ENCODE data around the gene GPATCH8.
A peak's percentile ranks its signal among the peaks of the same experiment; 100 is the strongest.
"Not testable (repeated sequence)": the region's sequence is repeated elsewhere in the genome, so short reads cannot be mapped to it uniquely, and the experiment has no call there.

Gene GPATCH8

DNA sequence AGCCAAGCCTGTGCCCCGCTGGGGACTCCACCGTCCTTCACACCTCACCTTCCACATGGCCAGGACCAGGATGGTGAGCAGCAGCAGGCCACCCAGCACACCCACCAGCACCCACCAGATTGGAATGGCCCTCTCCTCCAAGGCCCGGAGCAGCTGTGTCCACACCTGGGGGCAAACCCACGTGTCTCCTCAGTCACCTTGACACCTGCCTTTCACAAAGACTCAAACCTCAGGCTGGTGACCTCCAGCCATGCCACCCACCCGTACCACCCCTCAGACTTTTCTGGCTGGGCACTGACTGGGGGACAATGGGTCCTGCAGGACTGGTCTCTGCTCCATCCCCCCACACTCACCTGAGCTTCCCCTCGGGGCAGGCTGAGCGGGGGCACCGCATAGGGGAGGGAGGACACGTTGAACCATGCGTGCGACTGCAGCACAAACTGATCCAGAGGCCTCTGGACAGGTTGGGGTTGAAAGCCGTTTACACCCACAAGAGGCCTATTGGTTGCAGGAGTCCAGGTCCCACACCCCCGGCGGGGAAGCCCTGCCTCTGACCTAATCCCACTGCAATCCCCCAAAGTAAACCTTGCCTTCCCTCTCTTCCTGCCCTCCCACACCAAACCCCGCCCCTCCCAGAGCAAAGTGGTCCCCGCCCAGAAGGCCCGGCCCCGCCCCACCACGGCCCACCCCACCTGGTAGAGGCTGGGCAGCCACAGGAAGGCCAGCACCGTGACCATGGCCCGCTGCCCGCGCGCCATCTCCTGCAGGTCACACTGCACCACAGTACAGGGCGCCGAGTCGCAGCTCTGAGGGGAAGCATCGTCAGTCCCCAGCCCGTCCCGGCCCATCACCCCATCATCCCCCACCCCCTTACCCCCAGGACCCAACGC, 128.7 kb downstream of the GPATCH8 start:
- DNase-seq (ENCODE audit: low spot score): no peak

GRCh38 chr17:44372036-44372435, 131.2 kb downstream of the GPATCH8 start:
- DNase-seq (ENCODE audit: low spot score): no peak

DNA sequence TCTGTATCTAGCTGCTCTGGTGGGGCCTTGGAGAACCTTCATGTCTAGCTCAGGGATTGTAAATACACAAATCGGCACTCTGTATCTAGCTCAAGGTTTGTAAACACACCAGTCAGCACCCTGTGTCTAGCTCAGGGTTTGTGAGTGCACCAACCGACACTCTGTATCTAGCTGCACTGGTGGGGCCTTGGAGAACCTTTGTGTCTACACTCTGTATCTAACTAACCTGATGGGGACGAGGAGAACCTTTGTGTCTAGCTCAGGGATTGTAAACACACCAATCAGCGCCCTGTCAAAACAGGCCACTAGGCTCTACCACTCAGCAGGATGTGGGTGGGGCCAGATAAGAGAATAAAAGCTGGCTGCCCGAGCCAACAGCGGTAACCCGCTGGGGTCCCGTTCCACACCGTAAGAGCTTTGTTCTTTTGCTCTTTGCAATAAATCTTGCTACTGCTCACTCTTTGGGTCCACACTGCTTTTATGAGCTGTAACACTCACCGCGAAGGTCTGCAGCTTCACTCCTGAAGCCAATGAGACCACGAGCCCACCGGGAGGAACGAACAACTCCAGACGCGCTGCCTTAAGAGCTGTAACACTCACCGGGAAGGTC, 133.7 kb downstream of the GPATCH8 start:
- not testable (repeated sequence) for DNase-seq (ENCODE audit: low spot score)

DNA sequence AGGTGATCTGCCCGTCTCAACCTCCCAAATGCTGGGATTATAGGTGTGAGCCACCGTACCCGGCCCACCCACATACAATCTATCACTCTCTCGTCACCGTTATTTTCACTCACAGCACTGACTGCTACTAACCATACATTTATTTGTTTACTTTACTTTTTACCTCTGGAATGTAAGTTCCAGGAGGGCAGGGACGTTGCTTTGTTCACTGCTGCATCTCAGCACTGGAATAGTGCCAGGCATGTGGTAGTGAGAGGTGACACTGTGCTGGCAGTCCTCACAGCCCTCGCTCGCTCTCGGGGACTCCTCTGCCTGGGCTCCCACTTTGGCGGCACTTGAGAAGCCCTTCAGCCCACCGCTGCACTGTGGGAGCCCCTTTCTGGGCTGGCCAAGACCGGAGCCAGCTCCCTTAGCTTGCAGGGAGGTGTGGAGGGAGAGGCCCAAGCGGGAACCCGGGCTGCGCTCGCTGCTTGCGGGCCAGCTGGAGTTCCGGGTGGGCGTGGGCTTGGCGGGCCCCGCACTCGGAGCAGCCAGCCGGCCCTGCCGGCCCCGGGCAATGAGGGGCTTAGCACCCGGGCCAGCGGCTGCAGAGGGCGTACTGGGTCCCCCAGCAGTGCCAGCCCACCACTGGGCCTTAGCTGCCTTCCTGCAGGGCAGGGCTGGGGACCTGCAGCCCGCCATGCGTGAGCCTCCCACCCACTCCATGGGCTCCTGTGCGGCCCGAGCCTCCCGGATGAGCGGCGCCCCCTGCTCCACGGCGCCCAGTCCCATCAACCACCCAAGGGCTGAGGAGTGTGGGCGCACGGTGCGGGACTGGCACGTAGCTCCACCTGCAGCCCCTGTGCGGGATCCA, 134.6 kb downstream of the GPATCH8 start:
- DNase-seq (ENCODE audit: low spot score): not testable (repeated sequence)

DNA sequence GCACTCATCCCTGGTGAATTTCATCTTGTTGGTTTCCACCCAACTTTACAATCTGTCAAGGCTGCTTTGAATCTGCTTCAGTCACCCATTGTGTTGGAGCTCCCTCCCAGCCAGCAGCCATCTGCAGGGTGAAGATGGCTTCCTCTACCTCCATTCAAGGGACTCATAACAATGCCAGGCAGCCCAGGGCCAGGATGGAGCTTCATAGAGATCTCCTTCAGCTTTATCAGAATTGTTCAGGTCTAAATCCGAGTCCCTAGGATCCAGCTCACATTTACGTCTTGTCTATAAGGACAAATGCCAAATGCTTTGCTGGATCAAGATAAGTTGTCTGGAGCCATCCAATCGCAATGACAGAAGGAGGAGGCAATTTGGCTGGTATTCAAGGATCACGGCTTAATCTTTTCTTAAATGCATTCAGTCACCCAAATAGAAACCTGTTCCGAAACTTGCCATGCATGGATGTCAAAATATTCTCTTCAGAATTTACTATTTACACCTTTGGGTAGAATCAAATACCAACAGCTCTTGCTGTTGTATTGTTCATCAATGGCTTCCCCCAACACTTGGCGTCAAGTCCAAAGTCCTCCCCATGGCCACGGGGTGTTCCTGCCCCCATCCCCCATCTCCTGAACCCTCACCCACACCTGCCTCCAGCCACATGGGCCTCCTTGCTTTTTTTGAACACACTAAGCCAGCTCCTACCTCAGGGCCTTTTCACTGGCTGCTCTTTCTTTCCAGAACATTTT, 135.8 kb downstream of the GPATCH8 start:
- no peak for DNase-seq (ENCODE audit: low spot score)

DNA sequence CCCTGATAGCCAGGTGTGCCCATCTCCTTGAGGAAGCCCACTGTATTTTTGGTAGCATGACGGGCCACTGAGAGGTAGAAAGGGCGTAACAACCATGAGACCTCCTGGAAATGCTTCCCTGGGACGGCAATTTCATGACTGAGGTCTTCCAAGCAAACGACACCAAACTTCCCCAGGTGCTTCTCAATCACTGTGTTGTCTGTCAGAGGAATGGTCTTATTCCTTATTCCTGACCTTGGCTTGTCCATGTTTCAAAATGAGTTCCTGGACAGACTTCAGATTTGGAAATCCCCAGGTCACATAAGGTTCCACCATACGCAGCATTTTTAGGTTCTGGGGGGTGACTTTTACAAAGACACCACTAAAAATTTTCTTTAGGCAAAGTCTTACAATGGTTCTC, 138.2 kb downstream of the GPATCH8 start:
- not testable (repeated sequence) for DNase-seq (ENCODE audit: low spot score)

DNA sequence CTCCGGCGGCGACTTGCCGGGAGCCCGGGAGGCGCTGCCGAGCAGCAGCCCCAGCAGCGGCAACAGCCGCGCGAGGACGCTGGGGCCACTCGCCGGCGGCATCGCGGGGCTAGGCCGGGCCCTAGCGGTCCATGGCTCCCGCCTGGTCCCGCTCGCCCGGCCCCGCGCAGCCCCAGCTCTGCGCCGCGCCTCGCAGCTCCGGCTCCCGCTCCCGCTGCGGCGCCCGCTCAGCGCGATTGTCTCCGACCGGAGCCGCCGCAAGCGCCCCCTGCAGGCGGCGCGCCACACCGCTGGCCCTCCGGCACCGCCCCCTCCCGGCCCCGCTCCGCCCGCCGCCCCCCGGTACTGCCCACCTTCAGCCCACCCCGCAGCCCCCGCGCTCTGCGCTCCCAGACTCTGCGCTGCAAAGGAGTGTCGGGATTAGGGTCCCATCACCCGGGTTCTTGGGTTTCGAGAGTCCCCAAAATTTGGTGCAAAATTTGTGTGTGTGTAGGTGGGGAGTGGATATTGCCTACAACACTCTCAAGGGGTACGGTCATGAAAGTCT, 139.5 kb downstream of the GPATCH8 start, which contains the start of gene FAM171A2:
Gene FAM171A2 (minus strand): TSS at position 241 of the 547 bp plus-strand sequence. CDS start 139 bp downstream, at position 102.
- DNase-seq (ENCODE audit: low spot score): peak; percentile 85

DNA sequence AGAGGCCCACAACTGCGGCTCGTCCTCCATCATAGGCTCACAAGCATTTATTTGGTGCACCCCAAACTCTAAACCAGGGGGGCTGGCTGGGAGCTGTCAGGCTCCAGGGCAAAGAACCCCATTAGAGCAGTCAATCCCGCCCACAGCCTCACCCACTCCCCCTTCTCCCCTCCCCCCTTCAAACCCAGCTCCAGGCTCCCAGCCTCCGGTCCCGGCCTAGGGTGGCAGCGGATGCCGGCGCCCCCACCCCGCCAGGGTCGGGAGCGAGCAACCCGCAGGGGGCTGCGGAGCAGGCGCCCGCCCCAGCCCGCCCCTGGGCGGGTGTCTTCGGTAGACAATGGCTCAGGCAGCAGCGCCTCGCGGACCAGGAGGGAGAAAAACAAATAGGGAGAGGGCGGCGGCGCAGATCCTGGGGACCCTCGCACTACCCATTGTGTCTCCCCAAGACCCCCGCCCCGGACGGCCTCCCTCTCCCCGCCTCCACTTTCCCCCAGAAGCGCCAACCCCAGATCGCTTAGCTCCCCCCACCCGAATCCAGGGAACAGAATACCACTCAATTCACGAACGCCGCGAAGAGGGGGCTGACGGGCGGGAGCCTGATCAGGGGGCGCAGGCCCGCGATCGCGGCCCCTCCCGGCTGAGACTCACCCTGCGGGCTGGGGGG, 140.1 kb downstream of the GPATCH8 start:
- DNase-seq (ENCODE audit: low spot score): peak; percentile 73

GRCh38 chr17:44362459-44362948, 140.7 kb downstream of the GPATCH8 start:
- DNase-seq (ENCODE audit: low spot score): no peak

- DNase-seq (ENCODE audit: low spot score): no peak
Observed at GRCh38 chr17:44361292-44362260, 141.6 kb downstream of the GPATCH8 start.

- no peak for DNase-seq (ENCODE audit: low spot score)
Observed at GRCh38 chr17:44360826-44361225, 142.4 kb downstream of the GPATCH8 start.

GRCh38 chr17:44360144-44360533, 143.1 kb downstream of the GPATCH8 start:
- DNase-seq (ENCODE audit: low spot score): no peak

DNA sequence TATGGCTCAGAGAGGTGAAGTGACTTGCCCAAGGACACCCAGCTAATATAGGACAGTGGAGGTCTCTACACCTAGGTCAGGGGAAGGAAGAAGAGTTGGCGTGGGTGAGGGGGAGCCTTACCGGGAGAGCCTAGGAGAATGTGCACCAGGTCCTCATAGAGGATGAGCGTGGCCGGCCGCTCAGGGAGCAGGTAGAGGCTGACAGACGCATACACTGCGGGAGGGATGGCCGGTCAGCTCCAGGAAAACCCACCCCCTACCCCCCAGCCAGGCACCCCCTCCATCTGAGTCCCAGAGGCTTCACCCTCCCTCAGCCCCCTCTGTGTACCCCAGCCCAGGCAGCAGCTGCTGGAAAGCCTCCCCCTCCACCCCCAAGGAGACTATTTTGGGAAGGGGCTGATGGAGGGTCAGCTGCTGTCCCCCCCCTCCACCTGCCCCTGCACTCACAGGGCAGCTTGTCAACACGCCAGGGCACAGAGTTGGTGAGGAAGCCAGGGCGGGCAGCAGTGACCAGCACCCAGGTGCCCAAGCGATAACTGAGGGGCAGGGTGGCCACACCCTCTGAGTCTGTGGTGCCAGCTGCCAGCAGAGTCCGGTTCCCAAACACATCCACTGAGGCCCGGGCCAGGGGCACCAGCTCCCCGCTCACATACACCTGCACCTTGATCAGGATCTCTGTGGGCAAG, 143.6 kb downstream of the GPATCH8 start:
- DNase-seq (ENCODE audit: low spot score): no peak

- DNase-seq (ENCODE audit: low spot score): no peak
Observed at GRCh38 chr17:44359006-44359405, 144.2 kb downstream of the GPATCH8 start.

- DNase-seq (ENCODE audit: low spot score): no peak
Observed at GRCh38 chr17:44358066-44358465, 145.1 kb downstream of the GPATCH8 start.

DNA sequence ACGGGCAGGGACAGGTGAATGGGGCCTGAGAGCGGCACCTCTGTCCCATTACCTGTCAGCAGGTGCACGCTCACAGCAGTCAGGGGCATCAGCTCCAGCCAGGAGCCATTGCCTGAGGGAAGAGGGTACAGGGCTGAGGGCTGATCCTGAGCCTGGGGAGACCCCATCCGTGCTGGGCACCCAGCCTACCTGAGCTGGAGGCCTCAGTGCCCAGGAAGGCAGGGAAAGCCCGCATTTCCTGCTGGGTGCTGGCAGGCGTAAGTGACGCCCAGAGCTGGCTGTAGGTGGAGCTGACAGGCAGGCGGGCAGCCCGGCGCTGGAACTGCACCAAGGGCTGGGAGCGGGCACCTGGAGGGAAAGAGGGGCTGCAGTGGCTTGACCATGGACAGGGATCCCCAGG, 147.0 kb downstream of the GPATCH8 start:
- no peak for DNase-seq (ENCODE audit: low spot score)

GRCh38 chr17:44355642-44356099, 147.5 kb downstream of the GPATCH8 start:
- no peak for DNase-seq (ENCODE audit: low spot score)

Measured in HuH-7 (cell line).